HG03575 (cell line): ENCODE data around the gene UTP25.
"Not testable (repeated sequence)": the region's sequence is repeated elsewhere in the genome, so short reads cannot be mapped to it uniquely, and the experiment has no call there.

Experiments
- ATAC-seq: cut with Tn5 transposase; IDR thresholded peaks from one replicate; pipeline ENCODE4 v1.9.1; 2021; ENCODE audit not compliant: unreplicated experiment, insufficient number of reproducible peaks, low FRiP score; ENCODE audit errors: extremely low read depth

Gene UTP25, protein sequence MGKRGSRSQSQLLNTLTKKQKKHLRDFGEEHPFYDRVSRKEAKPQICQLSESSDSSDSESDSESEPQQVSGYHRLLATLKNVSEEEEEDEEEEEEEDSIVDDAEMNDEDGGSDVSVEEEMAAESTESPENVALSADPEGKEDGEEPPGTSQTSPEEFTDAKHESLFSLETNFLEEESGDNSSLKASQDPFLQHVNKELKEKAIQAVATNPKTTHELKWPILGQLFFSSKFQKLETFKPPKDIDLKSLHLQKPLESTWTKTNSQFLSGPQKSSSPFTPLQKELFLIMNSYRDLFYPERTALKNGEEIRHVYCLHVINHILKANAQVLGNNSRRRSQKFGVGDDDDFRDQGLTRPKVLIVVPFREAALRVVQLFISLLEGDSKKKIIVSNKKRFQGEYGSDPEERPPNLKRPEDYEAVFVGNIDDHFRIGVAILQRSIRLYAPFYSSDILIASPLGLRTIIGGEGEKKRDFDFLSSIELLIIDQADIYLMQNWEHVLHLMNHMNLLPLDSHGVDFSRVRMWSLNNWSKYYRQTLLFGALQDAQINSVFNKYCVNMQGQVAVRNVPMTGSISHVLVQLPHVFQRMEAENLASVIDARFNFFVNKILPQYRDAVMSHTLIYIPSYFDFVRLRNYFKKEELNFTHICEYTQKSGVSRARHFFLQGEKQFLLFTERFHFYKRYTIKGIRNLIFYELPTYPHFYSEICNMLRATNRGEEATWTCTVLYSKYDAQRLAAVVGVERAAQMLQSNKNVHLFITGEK

DNA sequence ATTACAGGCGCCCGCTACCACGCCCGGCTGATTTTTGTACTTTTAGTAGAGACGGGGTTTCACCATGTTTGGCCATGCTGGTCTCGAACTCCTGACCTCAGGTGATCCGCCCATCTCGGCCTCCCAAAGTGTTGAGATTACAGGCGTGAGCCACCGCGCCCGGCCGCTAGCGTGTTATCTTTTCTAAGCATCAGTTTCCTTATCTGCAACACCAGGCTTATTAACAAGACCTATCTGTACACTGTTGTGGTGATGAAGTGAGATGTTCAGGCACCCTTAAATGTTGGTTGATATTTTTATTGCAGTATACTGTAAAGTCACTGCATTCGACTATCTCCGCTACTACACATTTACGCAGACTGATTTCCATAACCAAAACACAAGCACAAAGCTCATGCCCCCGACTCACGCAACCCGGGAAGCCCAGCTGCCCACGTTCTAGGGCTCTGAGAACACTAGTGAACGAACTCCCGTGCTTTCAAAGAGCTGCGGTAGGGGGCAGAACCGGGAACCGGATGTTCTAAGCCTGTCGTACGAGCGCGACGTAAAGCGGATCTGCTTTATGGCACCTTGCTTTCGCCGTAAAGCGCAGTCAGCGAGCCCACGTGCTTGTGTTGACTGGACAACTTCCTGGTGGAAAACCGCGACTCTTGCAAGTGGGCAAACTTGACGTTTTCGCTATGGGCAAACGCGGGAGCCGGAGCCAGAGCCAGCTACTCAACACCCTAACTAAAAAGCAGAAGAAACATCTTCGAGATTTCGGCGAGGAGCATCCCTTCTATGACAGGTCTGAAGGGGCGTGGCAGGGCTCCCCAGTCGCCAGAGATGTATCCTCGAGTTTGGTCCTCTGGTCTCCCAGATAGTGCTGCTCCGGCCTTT is at the start of gene UTP25:
UTP25 (plus strand) TSS at position 589 of the 879 bp plus-strand sequence; CDS start at position 681, 92 bp downstream.
- peak; percentile 74 for ATAC-seq

DNA sequence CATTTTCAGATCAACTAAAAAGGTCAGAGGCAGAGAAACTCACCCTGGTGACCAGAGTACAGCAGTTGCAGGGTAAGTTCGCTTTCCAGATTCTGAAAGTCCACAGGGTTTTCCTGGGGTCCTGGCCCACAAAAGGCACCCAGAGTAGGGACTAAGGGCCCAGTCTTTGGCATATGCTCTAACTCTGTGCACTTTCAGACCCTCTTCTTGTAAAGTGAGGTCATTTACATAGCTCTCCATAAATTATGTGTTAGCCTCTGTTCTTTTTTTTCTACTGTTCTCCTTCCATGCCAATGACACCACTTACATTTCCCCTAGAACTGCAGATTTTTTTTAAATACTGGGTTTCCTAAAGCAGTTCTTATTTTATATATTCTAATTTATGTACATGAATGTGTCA is 49.7 kb upstream of the UTP25 start:
- ATAC-seq, result no peak

DNA sequence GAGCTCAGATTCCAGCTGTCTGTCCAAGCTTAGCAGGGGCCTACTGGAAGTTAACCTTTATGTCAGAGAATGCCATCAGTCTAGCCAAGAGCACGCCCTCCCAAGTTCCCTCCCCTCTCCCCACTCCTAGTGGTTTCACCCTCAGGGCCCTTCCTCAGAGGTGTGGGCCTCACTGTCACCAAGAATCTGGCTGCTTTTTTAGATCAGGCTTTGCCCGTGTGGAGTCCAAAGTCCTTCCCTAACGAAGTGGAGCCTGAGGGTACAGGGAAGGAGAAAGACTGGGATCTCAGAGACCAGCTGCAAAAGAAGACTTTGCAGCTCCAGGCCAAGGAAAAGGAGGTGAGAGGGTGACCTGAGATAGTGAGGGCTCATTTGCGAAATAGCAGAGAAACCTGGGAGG is 47.5 kb upstream of the UTP25 start:
- no peak for ATAC-seq

DNA sequence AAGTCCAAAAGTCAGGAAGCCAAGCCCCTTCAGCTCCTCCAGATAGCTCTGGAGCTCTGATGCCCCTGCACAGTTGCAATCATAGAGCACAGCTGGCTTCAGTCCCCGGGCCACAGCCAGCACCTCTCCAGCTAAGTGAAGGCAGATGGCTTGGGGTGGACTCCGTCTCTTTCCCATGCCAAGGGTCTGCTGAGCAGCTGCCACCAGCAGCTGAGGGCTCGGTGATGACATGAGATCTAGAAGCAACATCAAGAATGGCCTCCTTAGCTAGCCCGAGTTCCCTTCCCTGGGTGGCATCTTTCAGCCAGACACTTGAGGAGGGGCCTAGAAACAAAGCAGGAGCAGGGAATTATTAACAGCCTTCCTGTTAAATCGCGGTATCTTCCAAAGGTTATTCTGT is 44.4 kb upstream of the UTP25 start:
- no peak for ATAC-seq

DNA sequence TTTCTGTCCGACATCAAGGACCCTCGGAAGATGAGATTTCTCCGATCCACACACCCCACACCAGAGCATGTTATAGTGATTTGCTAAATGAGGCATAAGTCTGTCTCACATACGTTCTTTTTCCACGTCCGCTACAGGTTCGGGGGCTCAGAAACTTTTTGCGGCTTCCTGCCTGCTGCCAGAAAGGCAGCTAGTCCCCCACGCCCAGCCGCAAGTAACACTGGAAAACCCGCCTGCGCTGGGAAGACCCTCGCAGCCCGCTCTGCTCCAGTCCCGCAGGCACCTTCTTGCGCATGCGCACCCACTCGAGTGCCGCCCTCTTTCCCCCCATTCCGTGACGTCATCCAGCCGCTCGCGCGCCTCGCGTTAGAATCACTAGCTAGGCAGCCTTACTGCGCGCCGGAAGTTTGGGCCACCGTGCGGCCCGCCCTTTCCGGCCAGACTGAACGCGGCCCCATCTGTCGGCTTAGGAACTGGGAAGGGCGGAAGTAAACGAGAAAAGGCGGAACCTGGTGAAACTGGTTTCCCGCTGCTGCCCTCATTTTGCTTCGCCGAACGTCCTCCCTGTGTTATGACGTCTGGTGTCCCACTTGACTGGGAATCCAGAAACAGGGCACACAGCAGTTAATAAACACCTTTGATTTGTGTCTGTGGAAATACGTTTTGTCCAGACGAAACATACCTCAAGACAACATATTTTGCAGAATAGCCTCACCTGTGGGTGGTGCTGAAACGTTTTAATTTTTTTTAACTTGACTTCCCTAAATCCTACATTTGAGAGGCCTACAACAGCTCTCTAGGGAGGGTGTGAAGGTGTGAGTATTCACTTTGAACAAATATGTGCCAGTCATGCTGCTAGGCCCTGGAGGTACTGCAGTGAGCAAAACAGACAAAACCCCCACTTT is 43.3 kb upstream of the UTP25 start, which contains the start of gene C1orf74:
C1orf74 (minus strand) TSS at position 295 of the 905 bp plus-strand sequence. CDS start 925 bp downstream, outside the sequence.
- peak; percentile 71 for ATAC-seq

DNA sequence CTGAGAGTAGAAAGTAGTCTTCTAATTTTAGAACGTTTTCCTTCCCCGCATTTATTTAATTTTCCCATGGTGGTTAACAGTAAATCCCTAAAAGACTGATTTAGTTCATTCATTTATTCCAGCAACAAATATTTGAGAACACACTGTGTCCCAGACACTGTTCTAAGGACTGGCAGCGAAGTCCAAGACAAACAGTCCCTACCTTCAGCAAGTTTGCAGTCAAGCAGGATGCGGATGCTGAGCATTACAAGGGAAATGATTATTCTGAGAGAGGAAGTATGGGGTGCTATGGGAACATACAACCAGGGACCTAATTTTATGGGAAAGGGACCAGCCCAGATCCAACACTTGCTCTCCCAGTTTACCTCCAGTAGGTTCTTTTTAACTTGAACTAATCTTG is 42.2 kb upstream of the UTP25 start:
- no peak for ATAC-seq

DNA sequence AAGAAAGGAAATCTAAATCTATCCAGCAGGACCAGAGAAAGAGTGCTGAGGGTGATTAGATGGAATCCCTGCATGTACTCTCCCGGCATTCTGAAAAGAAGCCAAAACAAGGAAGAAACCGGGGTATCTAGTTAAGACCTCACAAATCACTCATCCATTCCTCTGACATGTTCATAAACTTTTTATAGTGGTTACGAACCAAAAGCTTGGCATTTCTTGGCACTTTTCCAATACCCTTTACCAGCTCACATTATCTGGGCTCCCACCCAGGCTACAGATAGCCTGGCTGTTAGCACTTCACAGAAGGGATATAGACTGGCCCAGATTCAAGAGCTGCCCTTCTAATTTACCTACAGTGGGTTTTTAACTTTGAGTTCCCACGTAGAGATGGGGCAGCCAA is 41.6 kb upstream of the UTP25 start:
- no peak for ATAC-seq

DNA sequence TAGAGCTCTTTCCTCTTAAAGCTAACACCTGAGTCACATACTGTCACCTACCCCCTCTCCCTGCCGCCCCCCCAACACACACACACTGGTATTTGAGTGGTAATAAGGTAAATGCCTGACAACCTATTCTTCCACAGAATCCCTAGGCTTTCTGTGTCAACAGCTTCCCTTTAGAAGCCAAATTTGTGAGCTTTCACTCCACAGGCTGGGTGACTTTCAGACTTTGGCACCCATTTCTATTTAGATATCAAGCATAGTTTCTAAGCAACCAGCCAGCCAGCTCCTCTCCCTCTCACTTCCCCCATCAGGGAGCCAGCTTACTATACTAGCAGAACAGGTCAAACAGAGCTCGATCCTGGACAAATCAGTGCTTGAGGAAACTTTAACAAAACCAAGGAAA is 40.2 kb upstream of the UTP25 start:
- ATAC-seq, result no peak

DNA sequence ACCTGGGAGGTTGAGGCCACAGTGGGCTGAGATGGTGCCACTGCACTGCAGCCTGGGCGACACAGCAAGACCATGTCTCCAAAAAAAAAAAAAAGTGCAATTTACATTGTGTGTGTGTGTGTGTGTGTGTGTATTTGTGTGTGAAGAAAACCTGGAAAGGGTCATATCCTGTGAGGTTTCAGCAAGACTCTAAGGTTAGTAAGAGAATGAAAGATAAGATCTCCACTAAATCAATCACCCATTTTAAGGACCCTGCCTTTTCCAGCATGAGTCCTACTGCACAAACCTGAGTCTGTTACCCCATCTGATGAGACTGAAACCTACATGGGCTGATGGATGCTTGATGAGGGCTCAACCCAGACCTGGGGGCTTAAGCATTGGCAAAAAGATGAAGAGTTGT is 38.5 kb upstream of the UTP25 start:
- no peak for ATAC-seq

DNA sequence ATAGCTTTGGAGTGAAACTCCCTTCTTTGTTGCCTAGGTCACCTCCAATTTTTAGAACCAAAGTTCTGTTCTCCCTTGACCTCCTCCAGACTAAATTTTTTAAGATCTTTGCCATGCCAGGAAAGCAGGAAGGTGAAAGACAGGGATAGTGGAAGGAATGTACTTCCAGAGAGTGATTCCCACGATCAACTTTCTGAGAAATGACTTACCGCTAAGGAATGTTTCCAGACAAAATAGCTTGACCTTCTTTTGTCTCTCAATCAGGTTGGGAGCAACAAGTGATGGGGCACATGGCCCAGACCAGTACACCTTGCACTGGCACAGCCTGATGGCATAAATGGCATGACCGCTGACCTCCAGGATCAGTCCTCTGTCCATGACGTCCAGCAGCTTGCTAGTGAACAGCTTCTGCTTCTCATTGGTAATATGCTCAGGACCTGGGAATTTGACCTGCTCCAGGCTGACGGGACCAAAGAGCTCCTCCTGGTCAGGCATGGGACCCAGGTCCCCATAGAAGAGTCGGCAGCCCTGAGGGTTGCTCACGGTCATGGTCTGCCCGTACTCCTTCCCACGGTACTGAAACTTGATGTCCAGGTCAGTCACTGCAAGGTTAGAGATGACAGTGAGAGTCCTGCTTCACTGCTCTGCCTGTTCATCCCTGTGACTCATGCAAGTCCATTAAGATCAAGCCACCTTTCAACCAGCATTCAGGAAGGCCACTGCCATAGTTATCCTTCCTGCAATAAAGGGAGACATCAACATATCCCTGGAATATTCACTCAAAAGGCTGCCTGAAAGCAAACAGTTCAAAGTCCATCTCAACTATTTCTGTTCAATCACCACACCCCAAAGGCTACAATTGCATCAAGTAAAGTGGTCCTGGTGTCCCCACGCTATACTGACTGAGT is 37.2 kb upstream of the UTP25 start:
- no peak for ATAC-seq

DNA sequence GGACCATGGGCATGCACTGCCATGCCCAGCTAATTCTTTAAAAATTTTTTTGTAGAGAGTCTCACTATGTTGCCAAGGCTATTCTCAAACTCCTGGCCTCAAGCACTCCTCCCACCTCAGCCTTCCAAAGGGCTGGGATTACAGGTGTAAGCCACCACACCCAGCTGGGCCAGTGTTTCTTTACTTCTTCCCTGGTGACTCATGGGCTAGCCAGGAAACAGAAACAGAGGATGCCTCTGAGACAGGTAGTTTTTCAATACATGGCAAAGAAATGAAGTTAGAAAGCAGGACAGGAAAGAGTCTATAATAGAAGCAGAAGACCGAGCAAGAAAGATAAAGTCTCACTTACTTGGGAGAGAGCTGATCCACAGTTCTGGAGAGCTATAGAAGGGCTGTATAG is 35.9 kb upstream of the UTP25 start:
- no peak for ATAC-seq

DNA sequence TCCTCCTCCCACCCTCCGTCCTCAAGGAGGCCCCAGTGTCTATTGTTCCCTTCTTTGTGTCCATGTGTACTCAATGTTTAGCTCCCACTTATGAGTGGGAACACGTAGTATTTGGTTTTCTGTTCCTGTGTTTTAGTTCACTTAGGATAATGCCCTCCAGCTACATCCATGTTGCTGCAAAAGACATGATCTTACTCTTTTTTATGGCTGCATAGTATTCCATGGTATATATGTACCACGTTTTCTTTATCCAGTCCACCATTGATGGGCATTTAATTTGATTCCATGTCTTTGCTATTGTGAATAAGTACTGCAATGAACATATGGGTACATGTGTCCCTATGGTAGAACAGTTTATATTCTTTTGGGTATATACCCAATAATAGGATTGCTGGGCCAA is 34.1 kb upstream of the UTP25 start:
- not testable (repeated sequence) for ATAC-seq

DNA sequence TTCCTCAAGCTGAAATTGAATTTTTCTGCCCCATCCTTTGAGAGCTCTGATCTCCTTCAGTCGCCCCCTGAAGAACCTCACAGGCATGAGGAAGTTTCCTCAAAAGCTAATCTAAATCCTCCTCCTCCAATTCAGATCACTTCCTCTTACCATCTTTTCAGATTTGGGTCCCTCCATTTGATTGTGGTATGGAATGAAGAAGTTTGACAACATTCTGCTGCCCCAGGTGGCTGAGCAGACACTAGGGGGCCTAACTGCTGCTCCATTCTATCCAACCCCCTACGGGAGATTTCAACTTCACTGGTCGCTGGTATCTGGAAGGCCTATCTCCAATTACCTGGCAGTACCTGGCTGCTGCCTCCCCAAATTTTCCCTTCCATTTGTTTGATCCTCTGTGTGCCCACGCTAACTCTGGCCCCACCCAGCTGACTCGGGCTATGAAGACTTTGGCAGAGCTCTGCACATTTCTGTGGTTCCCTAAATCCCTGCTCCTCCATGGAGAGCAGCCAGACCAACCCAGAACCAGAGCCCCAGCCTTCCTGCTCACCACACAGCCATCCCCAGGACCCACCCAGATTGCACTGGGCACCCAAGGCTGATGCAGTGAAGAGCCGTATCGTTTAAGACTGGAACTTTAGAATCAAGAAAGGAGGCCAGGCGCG is 29.7 kb upstream of the UTP25 start:
- ATAC-seq, result no peak

DNA sequence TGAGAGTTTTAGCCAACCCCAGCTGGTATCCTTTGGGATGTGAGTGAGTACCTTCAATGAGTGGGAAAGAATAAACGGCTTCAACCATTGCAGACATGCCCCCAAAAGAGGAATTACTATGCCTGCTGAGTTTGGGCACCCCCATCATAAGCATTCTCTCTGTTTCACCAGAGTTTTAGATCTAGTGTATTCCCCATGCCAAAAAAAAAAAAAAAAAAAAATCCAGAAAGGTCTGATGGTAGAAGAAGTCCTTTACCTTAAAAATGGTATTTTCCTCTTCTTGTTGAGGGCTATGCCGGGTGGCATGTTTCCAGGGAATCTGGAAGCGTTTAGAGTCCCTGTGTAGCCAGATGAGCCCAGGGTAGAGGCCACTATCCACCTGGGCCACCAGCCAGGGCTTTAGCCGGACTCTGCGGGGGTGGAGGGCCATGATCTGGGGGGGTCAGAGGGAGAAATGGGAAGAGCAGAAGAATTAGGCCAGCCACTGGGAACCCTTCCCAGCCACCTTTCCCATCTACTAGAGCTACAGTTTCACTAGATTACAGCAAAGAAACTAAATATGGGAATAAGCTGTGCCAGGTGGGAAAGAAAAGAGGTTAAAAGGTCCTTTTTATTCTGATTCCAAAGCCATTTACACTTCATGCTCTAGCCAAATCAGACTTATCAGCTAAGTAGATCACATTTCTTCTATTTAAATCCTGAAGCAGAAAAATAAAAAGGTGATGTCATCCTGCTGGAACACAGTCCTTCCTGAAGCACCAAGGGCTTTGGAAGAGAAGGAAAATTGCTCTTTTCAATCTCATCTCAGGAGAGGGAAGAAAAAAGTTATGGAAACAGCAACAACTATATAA is 26.6 kb upstream of the UTP25 start:
- ATAC-seq, result no peak

DNA sequence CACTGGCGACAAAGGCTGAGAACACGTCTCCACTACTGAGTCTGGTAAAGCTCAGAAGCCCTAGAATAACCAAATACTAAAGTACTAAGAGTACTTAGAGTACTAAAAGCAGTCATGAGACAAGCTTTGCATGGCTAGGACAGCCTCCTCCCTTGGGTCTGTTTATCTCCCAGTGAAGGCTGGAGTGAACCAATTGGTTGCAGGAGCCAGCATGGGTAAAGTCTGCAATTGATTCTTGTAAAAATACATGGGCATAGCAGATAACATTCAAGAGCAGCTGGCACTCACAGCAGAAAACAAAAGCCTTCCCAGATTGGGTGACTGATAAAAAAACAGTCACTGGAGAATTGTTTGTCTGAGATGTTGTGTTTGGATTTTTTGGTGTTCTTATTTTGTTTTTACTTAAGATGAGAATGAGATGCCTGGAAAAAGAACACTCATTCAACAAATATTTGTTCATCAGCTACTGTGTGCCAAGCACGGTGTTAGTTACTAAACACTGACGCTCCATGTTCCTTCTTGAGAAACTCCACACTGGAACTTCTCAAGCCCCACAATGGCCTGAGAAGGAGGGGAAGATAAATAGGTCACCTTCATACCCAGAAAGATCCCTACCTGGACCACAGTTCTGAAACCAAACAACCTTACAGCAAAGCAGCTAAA is 25.5 kb upstream of the UTP25 start:
- no peak for ATAC-seq

DNA sequence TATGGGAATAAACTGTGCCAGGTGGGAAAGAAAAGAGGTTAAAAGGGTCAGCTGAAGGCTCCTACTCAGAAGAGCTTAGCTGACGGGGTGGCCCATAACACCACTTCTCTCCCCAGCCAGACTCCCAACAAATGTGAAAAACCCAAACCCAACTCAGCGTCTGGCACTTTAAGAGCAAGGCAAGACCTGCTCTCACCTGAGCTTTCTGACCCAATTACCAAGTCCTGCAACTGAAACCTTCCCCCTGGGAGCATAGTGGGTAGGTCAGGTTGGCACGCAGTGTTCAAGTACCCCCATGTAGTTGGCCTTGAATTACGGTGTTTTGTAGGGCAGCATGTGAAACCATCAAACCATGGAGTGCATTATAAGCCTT is 25.0 kb upstream of the UTP25 start:
- no peak for ATAC-seq
